Omental fat pad (tissue), 4 donors: ENCODE measurements around the gene DKKL1. TPM values are rescaled to one million over a fixed set of nuclear protein-coding genes. Genes with fewer than 3 reads are reported as not detected.
A peak's percentile ranks its signal among the peaks of the same experiment; 100 is the strongest.

Source experiments
- ATAC-seq: fragments of 150-250 bp; one replicate; pipeline ENCODE4 v1.9.1; 2016; ENCODE audit warnings: mild to moderate bottlenecking, moderate library complexity; ENCODE audit not compliant: low FRiP score
- DNase-seq: peaks from one replicate; pipeline ENCODE4 v3.0.0-alpha.2; 2019; ENCODE audit warnings: low spot score
- CTCF ChIP-seq, 3 donors: fragments of 450-650 bp; IDR thresholded peaks; one replicate each; pipeline ENCODE4 v1.5.1; 2016 to 2017; ENCODE audit warnings: antibody characterized with exemption in 3 of 3, mild to moderate bottlenecking in 3 of 3, moderate library complexity in 2 of 3
- total RNA-seq, 4 donors: library from RNA; depleted of rRNA; stranded (reverse); fragments of >200 nt; gene quantifications; one replicate each; pipeline ENCODE4 v1.1.0, GENCODE V29; 2016

The DKKL1 gene
- total RNA-seq, 4 donors from 2014 or later = not detected

- TF ChIP-seq CTCF (IDR thresholded peaks at IDR 0.05) = no peak
- ATAC-seq = no peak
- DNase-seq = no peak
Measured at GRCh38 chr19:49335071-49335783, 28.4 kb upstream of the DKKL1 start, which contains the start of gene CD37. TSS of gene CD37 (plus strand) at chr19:49335406. CDS start at chr19:49335541, 135 bp downstream.

GRCh38 chr19:49335784-49336481 lies 27.7 kb upstream of the DKKL1 start:
- ATAC-seq = no peak
- no peak for TF ChIP-seq CTCF (IDR thresholded peaks at IDR 0.05)
- DNase-seq = no peak

GRCh38 chr19:49336482-49337266 lies 27.0 kb upstream of the DKKL1 start:
- ATAC-seq = no peak
- no peak for DNase-seq
- no peak for TF ChIP-seq CTCF (IDR thresholded peaks at IDR 0.05)

GRCh38 chr19:49337267-49338022 lies 26.2 kb upstream of the DKKL1 start:
- ATAC-seq (no peak), DNase-seq (no peak)
- TF ChIP-seq CTCF (IDR thresholded peaks at IDR 0.05) = no peak

GRCh38 chr19:49338023-49338677 lies 25.5 kb upstream of the DKKL1 start:
- no peak for ATAC-seq
- TF ChIP-seq CTCF (IDR thresholded peaks at IDR 0.05) = no peak
- no peak for DNase-seq

- peak; percentile 73 for DNase-seq
- no peak for TF ChIP-seq CTCF (IDR thresholded peaks at IDR 0.05)
- ATAC-seq = peak; percentile 70
Measured at GRCh38 chr19:49338691-49339300, 24.9 kb upstream of the DKKL1 start.
